Stimulated activated CD8-positive, alpha-beta memory T cell treated with anti-CD3 and anti-CD28 coated beads, Interleukin-7, amount 100 ng/mL, for 48 hours (primary cell): ENCODE data around the gene FAM120C.

Experiments
- DNase-seq, 2 donors: peaks; one replicate each; pipeline ENCODE4 v3.0.0-alpha.2; 2020; ENCODE audit warnings: low read depth in 1 of 2; ENCODE audit errors: extremely low read depth in 1 of 2

The FAM120C gene, protein sequence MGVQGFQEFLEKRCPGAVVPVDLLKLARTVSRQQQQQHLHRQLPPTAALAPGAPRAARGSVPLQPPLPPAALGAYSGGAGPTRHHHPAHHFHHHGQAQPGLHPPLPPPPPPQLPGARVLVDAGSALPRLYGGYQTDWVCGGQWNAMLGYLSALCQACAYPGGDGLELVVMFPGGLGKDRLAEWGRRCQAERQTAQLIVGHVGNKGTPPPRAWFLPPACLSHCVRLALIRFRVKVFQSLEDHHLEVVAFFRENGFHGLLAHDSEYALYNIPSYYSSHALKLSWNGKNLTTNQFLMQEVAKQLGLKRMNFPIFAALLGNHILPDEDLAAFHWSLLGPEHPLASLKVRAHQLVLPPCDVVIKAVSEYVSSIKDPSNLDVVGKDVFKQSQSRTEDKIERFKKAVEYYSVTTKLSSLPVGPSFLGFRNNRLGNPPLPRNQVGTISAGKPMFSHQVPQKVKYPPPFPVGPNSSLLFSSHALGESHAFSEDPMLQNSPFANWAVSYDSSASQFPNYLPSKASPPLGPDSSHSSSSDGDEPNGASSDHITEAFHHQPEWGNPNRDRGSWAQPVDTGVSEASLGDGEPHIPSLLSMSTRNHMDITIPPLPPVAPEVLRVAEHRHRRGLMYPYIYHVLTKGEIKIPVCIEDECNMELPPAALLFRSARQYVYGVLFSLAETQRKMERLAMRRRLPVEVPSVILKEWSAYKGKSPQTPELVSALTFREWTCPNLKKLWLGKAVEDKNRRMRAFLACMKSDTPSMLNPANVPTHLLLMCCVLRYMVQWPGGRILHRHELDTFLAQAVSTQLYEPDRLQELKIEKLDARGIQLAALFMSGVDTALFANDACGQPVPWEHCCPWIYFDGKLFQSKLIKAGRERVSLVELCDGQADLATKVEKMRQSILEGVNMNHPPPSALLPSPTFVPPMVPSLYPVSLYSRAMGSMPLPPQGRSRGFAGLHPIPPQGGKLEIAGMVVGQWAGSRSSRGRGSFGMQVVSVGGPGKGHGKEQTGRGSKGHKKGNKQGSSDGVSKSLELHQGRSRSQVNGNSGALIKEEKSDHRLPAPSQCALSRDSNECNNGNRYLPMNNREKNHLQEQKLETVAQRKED

DNA sequence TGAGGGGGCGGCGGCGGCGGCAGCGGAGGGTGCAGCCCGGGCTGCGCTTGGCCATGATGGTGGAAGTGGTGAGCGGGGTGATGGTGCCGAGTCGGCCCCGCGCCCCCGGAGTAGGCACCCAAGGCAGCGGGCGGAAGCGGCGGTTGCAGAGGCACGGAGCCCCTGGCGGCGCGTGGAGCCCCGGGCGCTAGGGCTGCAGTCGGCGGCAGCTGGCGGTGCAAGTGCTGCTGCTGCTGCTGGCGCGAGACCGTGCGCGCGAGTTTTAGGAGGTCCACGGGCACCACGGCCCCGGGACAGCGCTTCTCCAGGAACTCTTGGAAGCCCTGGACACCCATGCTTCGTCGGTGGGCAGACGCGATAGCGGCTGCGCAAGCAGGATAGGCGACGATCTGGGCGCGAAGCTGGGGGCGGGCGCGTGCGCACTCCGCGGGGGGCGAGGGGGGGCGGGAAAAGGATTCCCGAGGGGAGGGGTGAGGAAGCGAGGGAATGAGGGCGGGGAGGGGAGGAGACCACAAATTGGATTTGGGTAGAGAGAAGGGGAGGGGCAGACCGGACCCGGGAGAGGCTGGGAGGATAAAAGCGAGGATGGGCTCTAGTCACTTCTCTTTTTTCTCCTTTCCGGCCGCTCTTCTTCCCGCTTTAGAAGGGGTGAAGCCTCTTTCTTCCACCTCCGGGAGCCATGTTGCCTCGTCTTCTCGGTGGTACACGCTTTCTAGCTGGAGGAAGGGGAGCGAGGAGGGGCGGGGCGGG, at the start of gene FAM120C:
FAM120C (minus strand) TSS at position 391 of the 750 bp plus-strand sequence; CDS start at position 335, 56 bp downstream.
- peak; percentile 32 to 44 for DNase-seq

DNA sequence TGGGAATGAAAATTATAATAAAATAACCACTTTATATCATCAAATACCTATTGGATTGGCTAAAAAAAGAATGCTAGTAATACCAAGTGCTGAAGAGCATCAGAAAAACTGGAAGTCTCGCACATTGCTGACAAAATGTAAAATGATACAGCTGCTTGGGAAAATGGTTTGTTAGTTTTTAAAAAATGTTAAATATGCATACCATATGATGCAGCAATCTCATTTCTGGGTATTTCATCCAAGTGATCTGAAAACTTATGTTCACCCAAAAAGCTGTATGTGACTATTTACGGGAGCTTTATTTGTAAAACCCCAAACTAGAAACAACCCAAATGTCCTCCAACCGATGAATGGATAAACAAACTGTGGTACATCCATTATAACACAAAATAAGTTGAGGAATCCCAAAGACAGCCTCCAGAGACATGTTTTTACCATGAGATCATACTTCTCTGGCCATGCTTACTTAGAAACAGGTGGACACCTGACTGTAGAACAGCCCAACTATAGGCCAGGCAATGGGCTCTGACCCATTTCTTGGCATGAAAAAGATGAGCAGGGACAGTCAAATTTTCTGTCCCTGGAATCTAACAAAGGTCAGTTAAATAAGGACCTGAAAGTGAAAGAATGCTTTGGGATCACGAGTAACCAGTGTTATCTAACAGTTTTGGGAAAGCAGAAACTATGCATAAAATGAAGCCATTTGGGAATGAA, 47.5 kb upstream of the FAM120C start:
- DNase-seq = no peak

DNA sequence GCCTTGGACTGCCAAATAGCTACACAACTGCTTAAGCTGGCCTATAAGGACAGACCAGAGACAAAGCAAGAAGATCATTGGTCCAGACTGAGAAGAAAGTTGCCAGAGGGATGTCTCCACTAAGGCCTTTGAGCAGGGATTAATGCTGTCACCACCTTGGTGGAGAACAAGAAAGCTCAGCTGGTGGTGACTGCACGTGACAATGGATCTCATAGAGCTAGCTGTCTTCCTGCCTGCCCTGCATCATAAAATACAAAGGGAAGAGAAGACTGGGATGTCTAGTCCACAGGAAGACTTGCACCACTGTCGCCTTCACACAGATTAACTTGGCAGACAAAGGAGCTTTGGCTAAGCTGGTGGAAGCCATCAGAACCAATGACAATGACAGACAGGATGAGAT, 40.5 kb upstream of the FAM120C start:
- DNase-seq = no peak

DNA sequence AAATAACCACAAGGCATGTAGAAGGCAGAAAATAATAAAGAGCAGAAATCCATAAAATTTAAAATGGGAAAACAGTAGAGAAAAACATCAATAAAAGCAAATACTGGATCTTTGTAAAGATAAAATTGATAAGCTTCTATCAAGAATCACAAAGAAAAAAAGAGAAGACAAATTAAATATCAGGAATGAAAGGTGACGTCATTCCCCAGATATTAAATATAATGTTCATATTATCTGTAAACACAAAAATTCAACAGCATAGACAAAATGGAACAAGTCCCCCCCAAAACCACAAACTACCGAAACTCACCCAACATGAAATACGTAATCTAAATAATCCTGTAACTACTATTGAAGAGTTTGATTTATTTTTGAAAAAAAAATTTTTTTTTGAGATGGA, 30.5 kb upstream of the FAM120C start:
- no peak for DNase-seq

DNA sequence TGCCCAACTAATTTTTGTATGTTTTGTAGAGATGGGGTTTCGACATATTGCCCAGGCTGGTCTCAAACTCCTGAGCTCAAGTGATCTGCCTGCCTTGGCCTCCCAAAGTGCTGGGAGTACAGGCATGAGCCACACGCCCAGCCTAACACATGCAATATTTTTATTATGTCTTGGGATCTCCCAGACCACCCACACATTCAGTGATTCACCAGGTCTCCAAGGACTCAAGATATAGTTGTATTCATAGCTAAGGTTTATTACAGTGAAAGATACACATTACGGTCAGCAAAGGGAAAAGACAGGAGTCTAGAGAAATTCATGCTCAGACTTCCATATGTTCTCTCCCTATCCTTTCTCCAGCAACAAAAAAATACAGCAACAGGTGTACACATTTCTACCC, 25.5 kb upstream of the FAM120C start:
- no peak for DNase-seq

DNA sequence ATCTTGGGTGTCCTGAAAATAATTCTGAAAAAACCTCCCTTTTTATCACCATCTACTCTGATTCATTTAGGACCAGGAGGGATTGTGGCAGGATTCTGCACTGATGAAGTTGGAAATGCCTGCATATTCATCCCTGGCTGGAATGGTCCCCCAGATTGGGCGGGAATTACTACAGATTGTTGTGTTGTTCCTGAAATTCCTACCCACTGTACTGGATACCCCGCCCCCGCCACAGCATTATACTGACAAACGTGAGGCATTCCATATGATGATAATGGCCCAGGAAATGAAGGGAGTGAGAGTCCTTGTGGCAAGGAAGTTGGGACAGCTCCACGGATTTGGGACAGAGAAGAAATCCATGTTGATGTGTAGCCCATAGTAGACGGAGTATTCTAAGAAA, 15.2 kb upstream of the FAM120C start:
- no peak for DNase-seq

DNA sequence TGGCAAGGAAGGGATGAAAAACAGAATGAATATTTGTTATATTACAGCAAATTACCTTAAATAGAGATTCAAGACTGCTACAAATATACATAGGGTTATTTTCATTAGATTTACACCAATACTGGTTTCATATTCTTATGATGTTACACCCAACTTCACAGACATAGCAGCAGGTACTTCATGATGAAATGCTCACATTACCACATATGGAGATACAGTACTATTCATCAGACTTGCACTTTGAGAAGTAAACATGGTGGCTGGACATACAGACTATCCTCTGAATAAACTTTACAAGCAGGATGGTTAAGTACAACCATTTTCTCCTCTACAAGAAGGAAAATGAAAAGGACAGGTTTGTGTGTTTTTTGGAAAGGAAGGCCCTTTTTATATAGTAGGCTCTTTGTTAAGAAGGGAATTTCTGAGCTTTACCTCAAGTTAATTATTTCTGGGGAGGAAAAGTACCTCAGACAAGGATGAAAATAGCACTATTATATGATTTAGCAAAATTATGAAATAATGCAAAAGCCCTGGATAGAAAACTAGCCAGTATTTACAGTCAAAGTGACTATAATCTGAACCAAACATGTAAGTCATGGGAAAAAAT, 12.0 kb upstream of the FAM120C start:
- DNase-seq = no peak

DNA sequence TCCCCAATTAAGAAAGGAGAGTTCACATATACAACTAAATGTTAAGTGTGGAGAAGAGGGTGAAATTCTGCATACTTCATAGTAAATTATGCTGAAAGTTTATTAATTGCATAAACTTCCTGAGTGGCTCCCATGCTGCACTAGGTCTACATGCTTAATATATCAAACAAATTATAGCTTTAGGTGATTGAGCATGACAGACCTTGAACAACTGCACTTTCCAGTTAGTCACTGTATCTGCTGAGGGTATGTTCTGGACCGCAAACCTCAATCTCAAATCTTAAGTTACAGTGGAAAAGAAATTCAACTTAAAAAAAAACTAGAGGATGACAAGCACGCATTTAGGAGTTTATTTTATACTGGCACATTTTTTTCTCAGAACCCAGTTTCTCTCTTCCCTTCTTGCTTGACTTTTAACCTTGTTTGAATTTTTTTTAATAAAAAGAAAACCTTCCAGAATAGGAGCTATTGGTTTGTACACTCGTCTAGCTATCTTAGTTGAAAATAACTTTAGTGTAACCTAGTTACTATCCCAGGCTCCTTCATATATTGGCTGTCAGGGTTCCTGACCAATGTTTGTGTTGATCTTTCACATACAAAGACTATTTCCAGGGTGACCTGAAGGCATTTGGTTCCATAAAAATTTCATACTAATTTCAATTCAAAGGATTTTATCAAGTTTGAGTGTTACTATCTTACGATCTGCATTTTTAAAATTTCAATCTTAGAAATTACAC, 10.2 kb upstream of the FAM120C start:
- no peak for DNase-seq

DNA sequence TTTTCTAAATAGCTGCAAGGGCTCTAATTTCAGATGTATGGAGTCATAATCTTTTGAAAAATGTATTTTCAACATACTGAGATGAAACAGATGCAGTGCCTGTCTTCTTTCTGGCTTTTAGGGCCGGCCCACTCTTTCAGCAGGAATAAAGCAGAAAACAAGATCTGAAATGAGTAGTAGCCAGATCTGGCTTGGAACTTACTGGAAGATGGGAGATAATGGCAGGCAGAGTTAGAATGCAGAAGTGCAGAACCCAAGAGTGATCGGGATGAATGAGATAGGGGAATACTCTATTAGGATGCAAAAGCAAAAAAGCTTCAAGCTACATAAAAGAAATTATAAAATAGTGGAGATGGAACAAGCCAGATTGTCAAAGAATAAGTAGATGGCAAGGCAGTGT, 1.4 kb upstream of the FAM120C start:
- DNase-seq = no peak

DNA sequence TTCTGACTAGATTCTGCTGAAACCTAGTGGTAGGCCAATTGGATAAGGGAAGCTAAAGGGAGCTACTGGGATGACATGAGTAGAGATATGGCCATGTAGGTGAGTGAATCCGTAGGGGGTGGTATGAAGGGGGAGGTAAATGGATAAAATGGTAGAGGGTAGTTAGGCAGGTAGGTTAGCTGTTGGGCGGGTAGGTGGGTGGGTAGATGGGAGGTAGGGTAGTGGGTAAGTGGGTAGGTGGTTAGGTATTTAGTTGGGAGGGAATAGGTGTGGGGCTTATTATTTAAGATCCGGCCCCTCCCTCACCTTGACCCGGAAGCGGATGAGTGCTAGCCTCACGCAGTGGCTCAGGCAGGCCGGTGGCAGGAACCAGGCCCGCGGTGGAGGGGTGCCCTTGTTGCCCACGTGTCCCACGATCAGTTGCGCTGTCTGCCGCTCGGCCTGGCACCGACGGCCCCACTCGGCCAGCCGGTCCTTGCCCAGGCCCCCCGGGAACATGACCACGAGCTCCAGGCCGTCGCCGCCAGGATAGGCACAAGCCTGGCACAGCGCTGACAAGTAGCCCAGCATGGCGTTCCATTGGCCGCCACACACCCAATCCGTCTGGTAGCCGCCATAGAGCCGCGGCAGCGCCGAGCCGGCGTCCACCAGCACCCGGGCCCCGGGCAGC, 725 bp downstream of the FAM120C start:
- peak; percentile 27 to 52 for DNase-seq

DNA sequence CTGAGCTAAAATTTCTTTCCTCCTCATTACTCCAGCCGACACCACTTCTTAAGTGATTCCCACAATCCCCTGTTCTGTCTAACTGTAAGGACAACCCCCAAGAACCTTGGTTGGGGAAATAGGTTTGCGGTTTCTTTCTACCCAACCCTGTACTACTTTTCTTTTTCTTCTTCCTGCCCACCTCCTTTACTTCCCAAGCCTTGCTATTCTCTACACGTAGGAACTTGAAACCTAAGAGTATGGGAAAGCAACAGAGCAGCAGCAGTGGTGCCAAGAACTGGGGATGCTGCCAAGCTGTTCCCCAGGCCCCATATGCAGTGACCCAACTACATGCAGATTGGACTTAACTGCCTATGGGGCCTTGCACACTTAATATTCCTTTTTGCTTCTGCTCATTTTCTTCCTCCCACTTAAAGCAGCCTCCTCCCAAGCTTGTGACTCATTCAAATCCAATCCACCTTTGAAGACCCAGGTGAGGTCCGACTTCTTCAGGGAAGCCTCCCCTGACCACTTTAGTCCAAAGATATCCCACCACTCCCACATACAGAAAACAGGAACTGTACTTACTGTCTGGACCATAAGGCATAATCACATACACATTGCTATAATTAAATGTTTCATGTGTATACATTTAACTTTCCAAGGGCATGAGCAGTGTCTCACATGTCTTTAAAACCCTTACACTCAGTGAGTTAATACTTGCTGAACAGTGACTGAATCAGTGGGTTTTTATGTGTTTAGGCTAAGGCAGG, 1.7 kb downstream of the FAM120C start:
- no peak for DNase-seq

DNA sequence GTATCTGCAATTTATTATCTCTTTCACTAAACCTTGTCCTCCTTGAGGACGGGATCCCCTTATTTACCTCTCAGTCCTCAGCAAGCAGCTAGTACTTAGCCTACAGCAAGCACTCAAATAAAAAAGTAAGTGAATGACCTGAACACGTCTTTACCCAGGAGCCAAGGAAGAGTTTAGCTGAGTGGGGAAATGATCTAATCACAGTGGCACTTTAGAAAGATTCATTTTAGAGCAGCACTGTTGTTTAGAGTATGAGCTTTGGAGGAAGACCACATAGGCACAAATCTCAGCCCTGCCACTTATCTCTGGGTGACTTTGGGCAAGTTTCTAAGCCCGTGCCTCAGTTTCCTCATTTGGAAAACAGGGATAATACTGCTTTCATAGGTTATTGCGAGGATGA, 2.7 kb downstream of the FAM120C start:
- DNase-seq = no peak

DNA sequence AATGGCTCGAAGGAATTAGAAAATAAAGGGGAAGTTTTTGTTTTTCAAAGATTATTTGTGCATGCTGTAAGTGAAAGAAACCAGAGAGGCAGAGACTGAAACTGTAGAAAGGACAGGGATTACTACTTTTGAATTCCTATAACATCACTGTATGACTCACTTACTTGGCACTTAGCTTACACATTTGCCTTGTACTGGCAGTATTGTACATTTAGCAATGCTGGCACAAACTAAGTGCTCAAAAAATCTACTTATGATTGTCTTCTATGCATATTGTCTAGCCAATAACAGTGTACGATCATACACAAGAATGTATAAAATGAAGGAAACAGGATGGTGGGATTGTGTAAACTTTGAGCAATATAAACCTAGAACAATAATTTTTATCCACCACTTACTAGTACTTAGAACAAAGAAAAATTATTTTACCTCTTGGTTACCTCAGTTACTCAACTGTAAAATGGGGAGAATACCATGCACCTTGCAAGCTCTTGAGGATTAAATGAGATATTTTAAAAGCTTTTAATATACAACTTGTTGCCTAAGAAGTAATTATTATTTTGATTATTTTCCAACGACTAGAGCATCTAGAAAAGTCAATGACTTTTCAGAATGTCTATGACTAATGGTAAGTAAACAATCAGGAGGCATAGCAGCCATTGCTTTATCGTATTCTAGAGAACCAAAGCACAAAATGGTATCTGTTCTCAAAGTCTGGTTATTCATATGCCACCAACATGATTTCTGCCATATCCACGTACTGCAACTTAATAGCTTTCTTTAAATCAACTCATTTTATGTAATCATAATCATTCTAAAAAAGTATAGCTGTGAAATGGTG, 4.7 kb downstream of the FAM120C start:
- DNase-seq = no peak

DNA sequence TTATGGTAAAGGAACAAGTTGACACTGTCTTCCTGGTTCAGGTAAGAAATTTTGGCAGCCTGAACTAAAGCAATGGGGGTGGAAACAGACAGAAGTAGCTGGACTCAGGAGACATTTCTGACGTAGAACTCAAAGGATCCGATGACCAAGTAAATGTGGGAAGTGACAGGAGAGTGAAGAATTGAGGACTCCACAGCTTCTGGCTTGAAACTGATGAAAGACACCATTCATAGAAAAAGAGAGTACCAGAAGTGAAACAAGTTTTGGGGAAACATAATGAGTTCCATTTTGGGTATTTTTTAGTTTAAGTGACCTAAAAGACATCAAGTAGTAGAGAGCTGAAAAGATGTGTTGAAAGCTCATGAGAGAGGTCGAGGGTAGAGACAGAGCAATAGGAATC, 5.7 kb downstream of the FAM120C start:
- no peak for DNase-seq

DNA sequence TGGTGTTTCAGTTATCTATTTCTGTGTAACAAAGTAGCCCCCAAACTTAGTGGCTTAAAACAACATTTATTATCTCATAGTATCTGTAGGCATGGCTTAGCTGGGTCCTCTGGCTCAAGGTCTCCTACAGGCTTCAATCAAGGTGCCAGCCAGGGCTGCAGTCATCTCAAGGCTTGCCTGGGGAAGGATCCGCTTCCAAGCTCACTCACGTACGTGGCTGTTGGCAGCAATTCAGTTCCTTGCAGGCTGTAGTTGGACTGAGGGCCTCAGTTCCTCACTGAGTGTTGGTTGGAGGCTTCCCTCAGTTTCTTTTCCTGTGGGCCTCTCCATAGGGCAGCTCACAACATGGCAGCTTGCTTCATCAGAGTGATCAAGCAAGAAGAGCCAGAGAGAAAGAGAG, 9.3 kb downstream of the FAM120C start:
- DNase-seq = no peak

DNA sequence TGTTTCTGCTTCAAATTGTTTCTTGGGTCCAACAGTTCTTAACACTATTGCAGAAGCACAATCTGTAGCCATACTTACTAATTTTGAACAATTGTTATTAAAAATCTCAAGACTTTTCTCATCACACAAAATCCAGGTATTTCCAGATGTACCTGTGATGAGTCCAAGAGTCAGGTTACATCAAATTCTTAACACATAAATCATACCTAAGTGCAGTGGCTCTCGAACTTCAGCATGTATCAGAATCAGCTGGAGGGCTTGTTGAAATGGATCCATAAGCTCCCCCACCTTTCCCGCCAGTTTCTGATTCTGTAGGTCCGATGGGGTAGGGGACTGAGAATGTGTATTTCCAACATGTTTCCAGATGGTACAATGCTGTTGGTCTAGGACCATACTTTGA, 10.6 kb downstream of the FAM120C start:
- DNase-seq = no peak
